GM10266 (cell line): ENCODE measurements around the gene NFIB.

Experiments used
- DNase-seq: peaks from one replicate; pipeline ENCODE4 v3.0.0; 2012; ENCODE audit errors: extremely low spot score
- CTCF ChIP-seq: IDR thresholded peaks from 2 replicates; pipeline ENCODE4 v1.5.1; 2012; ENCODE audit warnings: mild to moderate bottlenecking, low read depth; ENCODE audit not compliant: control insufficient read depth, insufficient read depth; ENCODE audit errors: missing control alignments

NFIB gene

GRCh38 chr9:14188538-14188937 lies 125.4 kb downstream of the NFIB start:
- DNase-seq = no peak
- no peak for TF ChIP-seq CTCF

GRCh38 chr9:14188011-14188410 lies 125.9 kb downstream of the NFIB start:
- DNase-seq = no peak
- no peak for TF ChIP-seq CTCF

GRCh38 chr9:14186096-14186495 lies 127.8 kb downstream of the NFIB start:
- TF ChIP-seq CTCF = no peak
- DNase-seq = no peak

- TF ChIP-seq CTCF = no peak
- DNase-seq = no peak
These were observed 128.9 kb downstream of the NFIB start for GRCh38 chr9:14185016-14185415.

- TF ChIP-seq CTCF = no peak
- DNase-seq = no peak
These were observed 130.9 kb downstream of the NFIB start for GRCh38 chr9:14183001-14183400.

GRCh38 chr9:14180960-14181537 lies 132.9 kb downstream of the NFIB start:
- no peak for DNase-seq
- TF ChIP-seq CTCF = no peak

- DNase-seq = no peak
- TF ChIP-seq CTCF = no peak
These were observed 133.6 kb downstream of the NFIB start for GRCh38 chr9:14180093-14180959.
